Kidney (tissue), 14 donors: ENCODE measurements around the gene CD34. TPM values are rescaled to one million over a fixed set of nuclear protein-coding genes. Genes with fewer than 3 reads are reported as not detected.

Experiments
- DNase-seq, 5 donors: peaks; one replicate each; pipeline ENCODE4 v3.0.0-alpha.2; 2013 to 2020
- FAIRE-seq: peaks from 2 replicates; lab custom pipeline; 2012; peaks lifted over from hg19 to GRCh38; lab: Jason Lieb, UNC
- H3K27ac ChIP-seq, 2 donors: one replicate each; pipeline ENCODE4 v1.7.0; 2013; ENCODE audit warnings: low read depth in 2 of 2, low read length in 2 of 2, inconsistent platforms in 1 of 2
- H3K27me3 ChIP-seq: one replicate; pipeline ENCODE4 v1.7.1; 2013; ENCODE audit warnings: low read length, inconsistent platforms; ENCODE audit not compliant: control insufficient read depth, insufficient read depth
- H3K36me3 ChIP-seq, 3 donors: one replicate each; pipeline versions ENCODE4 v1.7.0 to v1.7.1; 2013; ENCODE audit warnings: low read length in 3 of 3, control low read depth in 1 of 3, inconsistent platforms in 1 of 3; ENCODE audit not compliant: insufficient read depth in 3 of 3, control insufficient read depth in 2 of 3
- H3K4me1 ChIP-seq, 3 donors: one replicate each; pipeline versions ENCODE4 v1.7.0 to v1.7.1; 2013; ENCODE audit warnings: low read length in 3 of 3, inconsistent platforms in 1 of 3, low read depth in 1 of 3; ENCODE audit not compliant: control insufficient read depth in 2 of 3, insufficient read depth in 2 of 3
- H3K4me3 ChIP-seq, 3 donors: one replicate each; pipeline versions ENCODE4 v1.7.0 to v1.8.1; 2013; ENCODE audit warnings: low read length in 3 of 3, control low read depth in 1 of 3, inconsistent platforms in 1 of 3
- H3K9ac ChIP-seq, 3 donors: one replicate each; pipeline versions ENCODE4 v1.7.0 to v1.7.1; 2013; ENCODE audit warnings: low read length in 3 of 3, control low read depth in 1 of 3, inconsistent platforms in 1 of 3
- H3K9me3 ChIP-seq, 3 donors: one replicate each; pipeline versions ENCODE4 v1.7.0 to v1.7.1; 2013; ENCODE audit warnings: low read length in 3 of 3, control low read depth in 1 of 3, inconsistent platforms in 1 of 3; ENCODE audit not compliant: control insufficient read depth in 2 of 3, insufficient read depth in 1 of 3
- CTCF ChIP-seq: IDR thresholded peaks from 3 replicates; pipeline ENCODE4 v1.5.1; 2012; ENCODE audit warnings: mild to moderate bottlenecking, moderate library complexity, borderline replicate concordance; ENCODE audit not compliant: insufficient read depth; ENCODE audit errors: extremely low read depth
- intact Hi-C: fragments of 100-400 bp; cut with DNase I; formaldehyde crosslinking; loops from one replicate; pipeline ENCODE4 v1.11.1; 2022
- polyA plus RNA-seq: library from polyadenylated mRNA; stranded (reverse); fragments of 350-450 nt; fragmentation: Illumina TruSeq; extraction: RNeasy Lipid Tissue Mini Kit (QIAGEN cat#74804); gene quantifications from one replicate; pipeline ENCODE4 v1.2.3, GENCODE V29; 2014; ENCODE audit warnings: low read depth, low replicate concordance; ENCODE audit not compliant: insufficient read depth
- total RNA-seq: library from RNA; stranded (reverse); fragmentation: NEBNext Ultra II Directional; extraction: Animal tissue kit (Norgen Biotek cat#: 25700); gene quantifications from one replicate; pipeline ENCODE4 v1.2.1, GENCODE V29; 2021
- donor health status: control.
- donor health status: control.
- donor health status: control.
- donor health status: control.
- donor health status: control.
- donor health status: DM: yes; HTN: yes; CAD: no.
- donor health status: Normal renal cell carcinoma (clear cell type).

CD34 gene
- total and polyA plus RNA-seq, 2 donors from 2014 or later = 50.9 to 69.4 TPM

- no peak for FAIRE-seq
- DNase-seq = peak in 3 of 5 donors; percentile 28 to 88 (median 35)
- Histone ChIP-seq H3K9me3 (no peaks in the 10 kb centered on the region), H3K4me3 (no peak overlapping the region), H3K4me1 (peaks cover 0 to 29% (median 28%) of the 10 kb centered on the region in 3 donors), H3K36me3 (peaks cover 0 to 10% (median 0%) of the 10 kb centered on the region in 3 donors), H3K27me3 (no peaks in the 10 kb centered on the region), H3K27ac (peak overlapping the region; percentile 45 to 58), H3K9ac (peak overlapping the region in 1 of 3 donors; percentile 30)
- TF ChIP-seq CTCF = no peak
- intact Hi-C loops = no loop called here
Observed at GRCh38 chr1:207838156-207839082, 72.5 kb downstream of the CD34 start.

- intact Hi-C loops = no loop called here
- no peak for TF ChIP-seq CTCF
- Histone ChIP-seq H3K27me3 (no peaks in the 10 kb centered on the region), H3K27ac (peak overlapping the region in 1 of 2 donors; percentile 41), H3K9me3 (no peaks in the 10 kb centered on the region), H3K36me3 (peaks cover 0 to 4% (median 0%) of the 10 kb centered on the region in 3 donors), H3K9ac (no peak overlapping the region), H3K4me1 (peaks cover 0 to 31% (median 29%) of the 10 kb centered on the region in 3 donors), H3K4me3 (no peak overlapping the region)
- FAIRE-seq = no peak
- DNase-seq = peak in 1 of 5 donors; percentile 4
Observed at GRCh38 chr1:207837673-207838072, 73.3 kb downstream of the CD34 start.

GRCh38 chr1:207836591-207837347 lies 74.2 kb downstream of the CD34 start:
- FAIRE-seq = no peak
- DNase-seq = peak in 1 of 5 donors; percentile 28
- no peak overlapping the region for H3K4me3 ChIP-seq
- no peaks in the 10 kb centered on the region for H3K27me3 ChIP-seq
- no peaks in the 10 kb centered on the region for H3K9me3 ChIP-seq
- no peaks in the 10 kb centered on the region for H3K36me3 ChIP-seq
- intact Hi-C loops = no loop called here
- H3K4me1 ChIP-seq = peaks cover 0 to 37% (median 37%) of the 10 kb centered on the region in 3 donors
- H3K27ac ChIP-seq = peak overlapping the region; percentile 8 to 23
- no peak overlapping the region for H3K9ac ChIP-seq
- TF ChIP-seq CTCF = no peak
